B cell (primary cell): ENCODE results near the gene TMEM81.

ENCODE experiments used
- EZH2 ChIP-seq: IDR thresholded peaks from 2 replicates; pipeline ENCODE4 v1.6.1; 2012; ENCODE audit warnings: borderline replicate concordance, low read depth, mild to moderate bottlenecking, moderate library complexity, low read length; ENCODE audit not compliant: insufficient read depth, poor library complexity, severe bottlenecking
- TF ChIP-seq, protein P1 (sequence below): fragments of 200-600 bp; IDR thresholded peaks from one replicate; pipeline ENCODE4 v1.8.0; 2022; ENCODE audit warnings: antibody characterized with exemption, mild to moderate bottlenecking

GRCh38 chr1:205122489-205122882 lies 38.2 kb upstream of the TMEM81 start:
- TF ChIP-seq, protein P1, sequence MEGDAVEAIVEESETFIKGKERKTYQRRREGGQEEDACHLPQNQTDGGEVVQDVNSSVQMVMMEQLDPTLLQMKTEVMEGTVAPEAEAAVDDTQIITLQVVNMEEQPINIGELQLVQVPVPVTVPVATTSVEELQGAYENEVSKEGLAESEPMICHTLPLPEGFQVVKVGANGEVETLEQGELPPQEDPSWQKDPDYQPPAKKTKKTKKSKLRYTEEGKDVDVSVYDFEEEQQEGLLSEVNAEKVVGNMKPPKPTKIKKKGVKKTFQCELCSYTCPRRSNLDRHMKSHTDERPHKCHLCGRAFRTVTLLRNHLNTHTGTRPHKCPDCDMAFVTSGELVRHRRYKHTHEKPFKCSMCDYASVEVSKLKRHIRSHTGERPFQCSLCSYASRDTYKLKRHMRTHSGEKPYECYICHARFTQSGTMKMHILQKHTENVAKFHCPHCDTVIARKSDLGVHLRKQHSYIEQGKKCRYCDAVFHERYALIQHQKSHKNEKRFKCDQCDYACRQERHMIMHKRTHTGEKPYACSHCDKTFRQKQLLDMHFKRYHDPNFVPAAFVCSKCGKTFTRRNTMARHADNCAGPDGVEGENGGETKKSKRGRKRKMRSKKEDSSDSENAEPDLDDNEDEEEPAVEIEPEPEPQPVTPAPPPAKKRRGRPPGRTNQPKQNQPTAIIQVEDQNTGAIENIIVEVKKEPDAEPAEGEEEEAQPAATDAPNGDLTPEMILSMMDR, result peak; percentile 5
- no peak for TF ChIP-seq EZH2
